Measurements from ENCODE around the gene AIFM2.
"Not testable (repeated sequence)": the region's sequence is repeated elsewhere in the genome, so short reads cannot be mapped to it uniquely, and the experiment has no call there.

Gene AIFM2

GRCh38 chr10:70123166-70123565, 9.5 kb downstream of the AIFM2 start:
- DNase-seq (ENCODE audit: low read depth, low spot score) = not testable (repeated sequence)

- no peak for DNase-seq (ENCODE audit: low read depth, low spot score)
Observed at GRCh38 chr10:70122742-70123141, 9.9 kb downstream of the AIFM2 start.

GRCh38 chr10:70121281-70121949, 11.2 kb downstream of the AIFM2 start:
- no peak for DNase-seq (ENCODE audit: low read depth, low spot score)

- DNase-seq (ENCODE audit: low read depth, low spot score) = no peak
Observed at GRCh38 chr10:70120417-70120816, 12.2 kb downstream of the AIFM2 start.

- DNase-seq (ENCODE audit: low read depth, low spot score) = no peak
Observed at GRCh38 chr10:70119623-70120022, 13.0 kb downstream of the AIFM2 start.

GRCh38 chr10:70119197-70119596, 13.4 kb downstream of the AIFM2 start:
- DNase-seq (ENCODE audit: low read depth, low spot score) = no peak

- no peak for DNase-seq (ENCODE audit: low read depth, low spot score)
Observed at GRCh38 chr10:70118196-70118595, 14.4 kb downstream of the AIFM2 start.

- no peak for DNase-seq (ENCODE audit: low read depth, low spot score)
Observed at GRCh38 chr10:70117646-70118045, 15.0 kb downstream of the AIFM2 start.

GRCh38 chr10:70115948-70116682, 16.5 kb downstream of the AIFM2 start:
- DNase-seq (ENCODE audit: low read depth, low spot score) = no peak

- DNase-seq (ENCODE audit: low read depth, low spot score) = no peak
Observed at GRCh38 chr10:70114902-70115301, 17.7 kb downstream of the AIFM2 start.

GRCh38 chr10:70112071-70112470, 20.6 kb downstream of the AIFM2 start:
- DNase-seq (ENCODE audit: low read depth, low spot score) = no peak

GRCh38 chr10:70111496-70111895, 21.1 kb downstream of the AIFM2 start:
- DNase-seq (ENCODE audit: low read depth, low spot score) = no peak

GRCh38 chr10:70109064-70109729, 23.4 kb downstream of the AIFM2 start:
- DNase-seq (ENCODE audit: low read depth, low spot score) = no peak

GRCh38 chr10:70106958-70107791, 25.4 kb downstream of the AIFM2 start:
- DNase-seq (ENCODE audit: low read depth, low spot score) = no peak

- no peak for DNase-seq (ENCODE audit: low read depth, low spot score)
Observed at GRCh38 chr10:70101668-70102067, 31.0 kb downstream of the AIFM2 start.

- DNase-seq (ENCODE audit: low read depth, low spot score) = not testable (repeated sequence)
Observed at GRCh38 chr10:70101068-70101562, 31.5 kb downstream of the AIFM2 start.

- no peak for DNase-seq (ENCODE audit: low read depth, low spot score)
Observed at GRCh38 chr10:70098271-70098670, 34.4 kb downstream of the AIFM2 start.

GRCh38 chr10:70097459-70097858, 35.2 kb downstream of the AIFM2 start:
- DNase-seq (ENCODE audit: low read depth, low spot score) = no peak

- DNase-seq (ENCODE audit: low read depth, low spot score) = no peak
Observed at GRCh38 chr10:70096705-70097420, 35.8 kb downstream of the AIFM2 start.

- DNase-seq (ENCODE audit: low read depth, low spot score) = no peak
Observed at GRCh38 chr10:70096016-70096704, 36.5 kb downstream of the AIFM2 start.

All from smooth muscle cell of the brain vasculature (primary cell).